ENCODE results near the gene ABCF1.

The ABCF1 gene

DNA sequence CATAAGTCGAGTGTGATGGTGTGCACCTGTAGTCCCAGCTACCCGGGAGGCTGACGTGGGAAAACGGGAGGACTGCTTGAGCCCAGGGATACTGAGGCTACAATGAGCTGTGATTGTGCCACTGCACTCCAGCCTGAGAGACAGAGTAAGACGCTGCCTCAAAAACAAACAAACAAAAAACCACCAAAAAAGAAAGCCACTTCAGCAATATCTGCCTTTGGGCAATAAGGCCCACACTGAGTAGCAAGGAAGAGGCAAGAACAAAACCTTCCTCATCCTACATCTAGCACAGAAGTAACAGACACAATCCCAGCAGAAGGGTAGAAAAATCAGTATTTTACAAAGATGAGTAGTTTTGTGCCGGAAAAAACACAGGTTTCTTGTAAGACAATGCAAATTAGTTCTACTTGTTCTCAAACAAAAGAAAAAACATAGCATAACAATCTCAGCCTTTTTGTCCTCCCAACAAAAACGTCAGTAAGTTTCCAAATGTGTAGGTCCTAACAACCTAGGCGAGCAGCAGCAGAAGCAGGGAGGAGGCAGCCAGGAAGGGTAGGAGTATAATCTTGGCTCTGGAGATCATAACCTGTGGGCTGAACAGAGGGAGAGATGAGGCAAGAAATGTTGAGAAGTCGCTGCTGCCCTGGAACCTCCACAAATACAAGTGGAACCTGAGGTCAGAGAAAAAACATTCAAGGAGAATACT is 40.1 kb downstream of the ABCF1 start:
- Mint-ChIP-seq H3K9me3 (no peaks in the 10 kb centered on the region), H3K4me1 (peaks cover 75% of the 10 kb centered on the region), H3K36me3 (peaks cover 45% of the 10 kb centered on the region), H3K4me3 (peak overlapping the region; percentile 19), H3K27me3 (no peaks in the 10 kb centered on the region), H3K27ac (peak overlapping the region; percentile 17)

DNA sequence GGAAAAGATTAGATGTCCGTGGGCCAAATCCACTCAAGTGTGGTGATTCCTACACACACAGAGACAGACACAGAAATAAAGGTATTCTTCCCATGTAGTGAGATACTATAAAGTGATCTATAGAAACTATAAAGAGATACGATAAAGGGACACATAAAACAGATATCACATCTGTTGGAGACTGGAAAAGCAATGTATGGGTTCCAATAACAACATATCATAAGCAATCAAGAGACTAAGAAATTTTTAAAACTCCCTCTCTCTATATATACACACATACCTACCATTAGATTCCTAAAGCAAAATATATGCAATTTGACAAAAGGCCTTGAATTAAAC is 40.6 kb downstream of the ABCF1 start:
- no peaks in the 10 kb centered on the region for H3K9me3 Mint-ChIP-seq
- H3K36me3 Mint-ChIP-seq: peaks cover 45% of the 10 kb centered on the region
- peak overlapping the region; percentile 66 for H3K27ac Mint-ChIP-seq
- H3K4me3 Mint-ChIP-seq: peak overlapping the region; percentile 13
- H3K4me1 Mint-ChIP-seq: peaks cover 70% of the 10 kb centered on the region
- H3K27me3 Mint-ChIP-seq: no peaks in the 10 kb centered on the region

DNA sequence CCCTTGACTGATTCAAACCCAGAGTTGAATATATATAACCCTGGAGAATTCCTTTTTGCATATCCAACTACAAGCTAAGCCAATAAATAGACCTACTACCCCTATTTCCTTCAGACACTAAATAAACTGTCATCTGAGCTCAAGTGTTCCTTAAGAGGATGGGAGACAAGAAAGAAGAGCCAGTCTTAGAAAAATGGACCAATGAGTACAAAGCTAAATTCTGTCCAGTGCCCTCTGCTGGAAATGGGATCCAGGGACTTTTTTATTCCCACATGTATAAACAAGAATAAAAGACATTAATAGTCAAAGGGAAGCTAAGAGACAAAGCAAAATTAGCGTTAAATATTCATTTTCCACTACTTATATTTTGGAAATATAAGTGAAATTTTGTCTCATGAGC is 41.0 kb downstream of the ABCF1 start:
- H3K27ac Mint-ChIP-seq: peak overlapping the region; percentile 66

DNA sequence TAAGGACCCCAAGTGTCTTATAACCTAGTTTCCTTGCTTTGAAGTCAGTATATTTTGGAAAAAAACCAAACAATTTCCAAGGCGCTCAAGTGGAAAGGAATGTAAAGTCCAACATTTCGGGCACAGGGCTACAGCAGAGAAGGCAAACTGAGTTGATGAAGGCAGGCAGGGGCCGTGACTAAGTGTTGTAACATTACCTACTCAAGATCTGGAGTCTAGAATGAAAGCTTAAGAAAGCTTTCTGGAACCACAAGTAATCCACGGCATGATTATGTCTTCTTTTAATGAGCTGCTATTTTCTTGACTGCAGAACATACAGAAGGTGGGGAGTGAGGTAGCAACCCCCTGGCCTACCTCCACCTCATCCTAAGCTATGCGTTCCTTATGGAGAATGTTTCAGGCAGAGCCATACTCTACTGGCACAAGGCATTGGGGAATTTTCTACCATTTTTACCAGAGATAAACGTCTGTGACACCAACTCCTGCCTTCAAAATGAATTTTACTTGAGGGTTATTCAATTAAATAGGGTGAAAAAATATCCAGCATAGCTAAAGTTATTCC is 41.5 kb downstream of the ABCF1 start:
- Mint-ChIP-seq H3K4me3 (peak overlapping the region; percentile 94), H3K4me1 (peaks cover 63% of the 10 kb centered on the region), H3K36me3 (peaks cover 44% of the 10 kb centered on the region), H3K9me3 (no peaks in the 10 kb centered on the region), H3K27ac (peak overlapping the region; percentile 31), H3K27me3 (no peaks in the 10 kb centered on the region)

More for the DNA sequence above, 41.0 kb downstream of the ABCF1 start:
- Mint-ChIP-seq H3K36me3 (peaks cover 48% of the 10 kb centered on the region), H3K9me3 (no peaks in the 10 kb centered on the region), H3K4me3 (no peak overlapping the region), H3K27me3 (no peaks in the 10 kb centered on the region), H3K4me1 (peaks cover 68% of the 10 kb centered on the region)

DNA sequence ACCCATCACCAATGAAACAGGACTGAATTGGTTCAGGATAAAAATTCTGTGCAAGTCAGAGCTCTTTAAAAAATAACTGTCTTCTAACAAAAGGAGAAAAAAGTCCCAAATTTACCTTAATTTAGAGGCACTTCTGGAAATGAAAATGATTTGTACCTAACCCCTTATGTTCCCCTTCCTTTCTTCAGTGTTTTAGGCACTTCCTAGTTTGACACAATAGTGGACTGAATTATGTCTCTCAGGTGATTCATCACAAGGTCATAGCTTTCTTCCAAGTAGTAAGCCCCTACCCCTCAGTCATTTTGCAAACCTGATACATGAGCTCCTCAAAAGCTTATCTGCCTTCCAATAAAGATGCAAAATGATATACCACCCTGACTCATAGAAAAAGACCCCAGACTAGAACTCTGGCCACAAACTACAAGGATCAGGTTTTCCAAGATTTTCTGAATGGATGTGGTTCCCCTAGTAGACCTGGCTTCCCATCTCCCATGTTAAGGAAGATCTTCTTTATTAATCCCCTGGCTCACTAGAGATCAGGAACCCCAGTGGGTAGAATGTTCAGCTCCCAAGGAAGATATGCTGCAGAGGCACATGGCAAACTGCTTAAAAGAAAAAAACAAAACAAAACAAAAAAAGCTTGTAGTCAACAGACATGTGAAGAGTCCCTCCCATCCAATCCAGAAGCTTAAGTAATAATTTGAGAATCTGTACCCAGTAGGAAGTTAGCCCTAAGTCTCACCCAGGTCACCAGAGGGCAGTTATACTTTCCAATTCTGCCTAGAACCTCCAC is 42.2 kb downstream of the ABCF1 start:
- no peaks in the 10 kb centered on the region for H3K27me3 Mint-ChIP-seq
- H3K4me1 Mint-ChIP-seq: peaks cover 62% of the 10 kb centered on the region
- peak overlapping the region; percentile 94 for H3K4me3 Mint-ChIP-seq
- peaks cover 44% of the 10 kb centered on the region for H3K36me3 Mint-ChIP-seq
- H3K27ac Mint-ChIP-seq: peak overlapping the region; percentile 73
- no peaks in the 10 kb centered on the region for H3K9me3 Mint-ChIP-seq

DNA sequence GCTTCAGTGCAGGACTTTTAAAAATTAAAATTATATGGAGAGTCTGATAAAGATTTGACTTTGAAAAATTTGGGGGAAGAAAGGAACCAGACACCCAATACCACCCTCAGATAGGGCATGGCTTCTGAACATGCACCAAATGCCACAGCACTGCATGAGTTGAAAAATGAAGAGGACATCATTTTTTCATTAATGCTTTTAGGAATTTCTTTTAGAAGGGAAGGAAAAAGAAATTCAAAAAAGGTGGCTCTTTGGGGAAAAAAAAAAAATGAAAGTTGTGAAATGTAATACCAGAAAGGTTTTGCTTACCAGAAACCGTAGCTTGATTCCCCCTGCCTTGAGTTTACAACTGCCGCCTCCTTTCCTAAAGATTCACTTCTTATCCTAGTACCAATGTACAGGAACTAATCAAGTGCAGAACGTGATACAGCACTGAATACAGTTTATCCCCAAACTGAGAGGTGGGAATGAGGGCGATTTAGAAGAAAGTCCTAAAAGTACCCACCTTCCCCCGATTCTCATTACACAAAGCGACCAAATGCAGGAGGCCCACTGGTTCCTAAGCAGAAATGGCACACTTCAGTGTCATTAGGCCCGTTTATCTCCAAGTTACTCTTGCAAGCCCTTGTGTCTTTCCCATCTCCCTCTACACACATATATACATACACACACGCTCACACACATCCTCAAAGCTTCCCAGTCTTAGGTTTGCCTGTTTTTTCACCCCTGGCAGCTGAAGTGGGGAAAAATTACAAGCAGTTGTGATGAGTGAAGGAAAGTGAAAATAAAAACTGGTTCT is 43.0 kb downstream of the ABCF1 start:
- Mint-ChIP-seq H3K4me1 (peaks cover 62% of the 10 kb centered on the region), H3K4me3 (peak overlapping the region; percentile 94), H3K27ac (peak overlapping the region; percentile 99), H3K36me3 (peaks cover 44% of the 10 kb centered on the region), H3K27me3 (no peaks in the 10 kb centered on the region), H3K9me3 (no peaks in the 10 kb centered on the region)

DNA sequence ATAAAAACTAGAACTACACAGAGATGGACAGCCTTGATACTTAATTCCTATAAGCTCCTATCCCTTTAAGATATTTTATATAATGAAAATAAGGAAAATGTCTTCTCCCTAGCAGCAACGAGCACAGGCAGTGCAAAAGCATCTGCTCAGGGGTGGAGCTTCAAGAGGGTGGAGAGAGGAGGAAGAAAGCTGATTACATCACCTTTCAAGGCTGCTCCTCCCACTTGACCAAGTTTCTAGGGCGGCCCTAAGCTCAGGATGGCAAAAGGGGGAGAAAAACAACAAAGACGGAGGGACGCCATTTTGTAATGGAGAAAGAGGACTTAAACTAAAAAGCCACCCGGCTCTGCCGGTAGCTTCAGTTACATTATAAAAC is 43.6 kb downstream of the ABCF1 start:
- H3K27ac Mint-ChIP-seq: peak overlapping the region; percentile 99
- H3K27me3 Mint-ChIP-seq: no peaks in the 10 kb centered on the region
- H3K9me3 Mint-ChIP-seq: no peaks in the 10 kb centered on the region
- peaks cover 44% of the 10 kb centered on the region for H3K36me3 Mint-ChIP-seq
- H3K4me1 Mint-ChIP-seq: peaks cover 62% of the 10 kb centered on the region
- peak overlapping the region; percentile 94 for H3K4me3 Mint-ChIP-seq

DNA sequence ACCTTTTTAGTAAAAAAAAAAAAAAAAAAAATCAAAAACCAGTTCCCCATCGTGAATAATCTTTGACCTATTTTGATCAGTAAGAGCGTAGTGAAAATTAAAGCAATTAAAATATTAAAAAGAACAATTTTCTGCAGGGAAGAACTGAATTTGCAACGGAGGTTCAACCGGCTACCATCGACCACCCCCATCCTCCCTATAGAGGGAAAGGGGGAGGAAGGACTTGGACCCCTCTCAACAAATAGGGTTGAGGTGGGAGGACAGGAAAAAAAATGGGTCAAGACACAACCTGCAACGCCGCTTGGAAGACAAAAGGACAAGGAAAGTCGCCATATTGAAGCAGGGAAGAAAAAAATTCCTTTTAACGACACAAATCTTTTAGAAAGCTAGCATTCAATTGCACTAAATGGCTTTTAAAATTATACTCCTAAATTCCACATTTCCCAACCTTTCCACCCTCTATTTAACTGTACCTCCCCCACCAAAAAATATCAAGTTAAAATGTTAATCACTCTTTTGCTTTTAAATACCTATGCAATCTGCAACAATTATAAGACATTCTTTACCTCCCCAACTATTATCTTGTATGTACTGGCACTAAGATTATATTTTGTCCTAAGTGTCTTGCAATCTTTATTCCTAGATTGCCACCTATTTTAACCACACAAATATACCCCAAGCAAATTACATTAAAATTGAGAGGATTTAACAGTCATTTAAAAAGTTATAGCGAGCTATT is 44.1 kb downstream of the ABCF1 start:
- H3K4me3 Mint-ChIP-seq: peak overlapping the region; percentile 94
- H3K4me1 Mint-ChIP-seq: peaks cover 56% of the 10 kb centered on the region
- H3K9me3 Mint-ChIP-seq: no peaks in the 10 kb centered on the region
- H3K27me3 Mint-ChIP-seq: no peaks in the 10 kb centered on the region
- H3K27ac Mint-ChIP-seq: peak overlapping the region; percentile 99
- peaks cover 44% of the 10 kb centered on the region for H3K36me3 Mint-ChIP-seq

DNA sequence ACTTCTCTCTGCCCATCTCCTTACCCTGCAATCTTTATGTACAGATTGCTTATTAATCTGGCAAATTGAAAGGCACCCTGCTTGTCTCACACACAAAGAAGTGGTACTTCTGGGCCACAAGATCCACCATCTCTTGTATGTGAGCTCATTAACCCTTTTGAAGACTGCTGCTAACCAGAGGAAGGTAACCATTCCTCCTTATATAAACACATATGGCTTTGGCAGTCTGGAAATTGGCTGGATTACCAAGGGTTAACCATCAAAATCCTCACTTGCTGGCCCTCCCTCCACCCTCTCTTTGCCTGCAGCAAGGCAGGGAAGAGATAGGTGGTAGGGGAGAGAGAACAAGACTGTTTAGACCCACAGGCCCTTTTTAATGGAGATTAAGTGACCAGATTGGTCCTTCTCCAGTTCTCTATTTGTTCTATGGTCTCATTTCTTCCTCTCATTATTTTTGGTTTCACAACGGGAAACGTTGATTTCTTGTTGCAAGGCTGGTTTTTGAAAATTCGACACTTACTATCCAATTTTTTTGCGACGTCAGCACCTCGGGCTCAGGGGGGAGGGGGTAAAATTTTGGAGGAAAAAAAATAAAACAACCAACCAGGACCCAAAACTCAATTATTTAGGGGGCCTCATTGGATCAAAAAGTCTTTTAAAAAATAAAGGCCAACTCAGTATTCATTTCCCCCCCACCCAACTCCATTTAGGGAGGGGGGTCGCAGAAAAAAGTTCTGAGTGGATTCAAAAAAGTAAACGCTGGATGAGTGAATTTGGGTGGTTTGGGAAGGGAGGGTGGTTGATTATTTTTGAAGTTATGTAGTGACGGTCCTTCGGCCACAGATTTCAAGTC is 44.9 kb downstream of the ABCF1 start:
- Mint-ChIP-seq H3K4me3 (peak overlapping the region; percentile 94), H3K4me1 (peaks cover 48% of the 10 kb centered on the region), H3K27ac (peak overlapping the region; percentile 99), H3K9me3 (no peaks in the 10 kb centered on the region), H3K27me3 (no peaks in the 10 kb centered on the region), H3K36me3 (peaks cover 44% of the 10 kb centered on the region)

DNA sequence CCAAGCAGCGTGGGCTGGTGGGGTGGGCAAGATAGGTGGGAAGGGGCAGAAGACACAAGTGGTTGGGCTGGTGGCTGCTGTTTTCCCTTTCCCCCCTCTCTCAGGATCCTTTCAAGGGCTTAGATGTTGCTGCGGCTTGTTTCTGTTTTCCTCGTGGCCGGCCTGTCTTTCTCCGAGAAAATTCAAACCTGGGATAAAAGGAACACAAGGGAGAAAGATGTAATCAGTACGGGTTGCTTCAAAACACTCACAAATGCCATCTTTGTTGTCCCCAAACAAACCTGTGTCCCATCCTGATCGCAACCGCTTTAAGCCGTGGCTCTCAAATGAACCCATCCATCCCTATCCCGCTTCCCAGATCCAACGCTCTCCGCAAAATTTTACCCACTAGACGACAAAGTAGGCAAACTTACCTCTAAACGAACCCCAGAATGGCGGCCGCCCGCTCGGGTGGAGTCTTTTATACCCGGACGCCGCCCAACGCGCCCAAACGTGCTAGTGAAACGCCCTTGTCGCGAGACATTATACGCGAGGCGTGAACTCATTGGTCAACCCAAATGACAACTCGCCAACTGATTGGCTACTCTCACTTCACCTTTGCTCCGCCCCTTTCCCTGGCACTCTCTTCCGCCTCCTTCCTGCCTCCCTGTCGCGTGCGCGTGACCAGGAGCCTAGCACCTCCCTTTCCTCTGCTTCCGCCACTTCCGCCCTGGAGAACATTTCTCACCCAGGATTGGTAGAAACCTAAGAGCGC is 45.7 kb downstream of the ABCF1 start, which contains the start of gene PPP1R10:
PPP1R10 (minus strand) TSS at position 433 of the 754 bp plus-strand sequence. CDS start 7,299 bp downstream, outside the sequence.
- H3K4me3 Mint-ChIP-seq: peak within 1 kb of the TSS; percentile 94
- H3K36me3 Mint-ChIP-seq: peaks cover 39% of the 10 kb centered on the region
- peak within 1 kb of the TSS; percentile 99 for H3K27ac Mint-ChIP-seq
- H3K9me3 Mint-ChIP-seq: no peaks in the 10 kb centered on the region
- H3K4me1 Mint-ChIP-seq: peaks cover 40% of the 10 kb centered on the region
- H3K27me3 Mint-ChIP-seq: no peaks in the 10 kb centered on the region

DNA sequence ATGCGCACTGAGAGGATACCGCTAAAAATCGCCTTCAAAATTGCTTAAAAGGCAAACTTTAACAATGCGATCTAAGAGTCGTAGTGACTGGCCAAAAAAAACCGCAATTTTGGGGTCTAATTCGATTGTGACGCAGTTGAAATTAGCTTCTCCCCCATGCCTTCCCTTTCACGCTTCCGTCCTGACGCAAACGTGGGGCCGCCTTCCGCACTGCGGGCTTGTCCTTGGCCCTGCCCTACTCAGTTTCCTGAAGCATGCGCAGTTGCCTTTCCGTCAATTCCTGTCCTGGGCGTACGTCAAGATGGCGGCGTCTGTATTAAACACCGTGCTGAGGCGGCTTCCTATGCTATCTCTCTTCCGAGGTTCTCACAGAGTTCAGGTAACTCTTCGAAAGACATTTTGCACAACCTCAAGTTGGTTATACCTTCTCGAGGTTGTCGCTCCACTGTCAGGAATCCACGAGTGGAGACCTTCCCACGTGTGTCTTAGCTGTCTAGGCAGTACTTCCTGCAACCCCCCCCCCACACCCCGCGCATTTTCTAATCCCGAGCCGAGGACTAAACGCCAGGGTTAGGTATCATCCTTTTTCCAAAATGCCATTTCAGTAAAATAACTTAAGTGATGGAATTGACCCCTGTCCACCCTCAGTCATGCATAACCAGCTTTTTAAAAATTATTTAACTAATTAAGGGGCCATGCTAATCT is 46.5 kb downstream of the ABCF1 start, which contains the start of gene MRPS18B:
MRPS18B (plus strand) TSS at position 276 of the 705 bp plus-strand sequence; CDS start at position 302, 26 bp downstream.
- peak within 1 kb of the TSS; percentile 94 for H3K4me3 Mint-ChIP-seq
- H3K4me1 Mint-ChIP-seq: peaks cover 34% of the 10 kb centered on the region
- H3K36me3 Mint-ChIP-seq: peaks cover 40% of the 10 kb centered on the region
- peak within 1 kb of the TSS; percentile 99 for H3K27ac Mint-ChIP-seq
- H3K27me3 Mint-ChIP-seq: no peaks in the 10 kb centered on the region
- no peaks in the 10 kb centered on the region for H3K9me3 Mint-ChIP-seq

DNA sequence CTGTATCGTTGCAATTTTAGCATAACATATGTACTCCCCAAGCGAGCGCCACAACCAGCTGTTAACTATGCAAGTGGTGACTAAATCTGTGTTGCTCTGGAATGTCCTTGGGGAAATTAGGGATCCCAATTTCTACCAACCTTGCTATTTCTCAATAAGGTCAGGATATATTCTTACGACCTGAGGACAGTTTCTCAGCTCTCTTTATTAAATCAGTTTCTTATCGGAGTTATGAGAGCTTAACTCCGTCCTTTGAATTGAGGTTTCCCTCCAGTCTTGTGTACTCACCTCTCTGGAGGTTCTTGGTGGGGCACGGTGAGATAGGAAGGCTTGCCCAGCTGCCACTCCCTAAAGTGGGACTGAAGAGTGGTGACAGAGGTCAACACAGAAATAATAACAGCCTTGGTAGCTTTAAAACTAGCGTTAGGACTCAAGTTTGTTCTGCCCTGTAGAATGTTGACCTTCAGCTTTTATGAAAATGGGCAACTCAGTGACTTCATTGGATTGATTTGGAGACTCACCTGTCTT is 47.1 kb downstream of the ABCF1 start:
- Mint-ChIP-seq H3K27ac (peak overlapping the region; percentile 99), H3K9me3 (no peaks in the 10 kb centered on the region), H3K4me1 (peaks cover 28% of the 10 kb centered on the region), H3K27me3 (no peaks in the 10 kb centered on the region), H3K4me3 (peak overlapping the region; percentile 94), H3K36me3 (peaks cover 38% of the 10 kb centered on the region)

DNA sequence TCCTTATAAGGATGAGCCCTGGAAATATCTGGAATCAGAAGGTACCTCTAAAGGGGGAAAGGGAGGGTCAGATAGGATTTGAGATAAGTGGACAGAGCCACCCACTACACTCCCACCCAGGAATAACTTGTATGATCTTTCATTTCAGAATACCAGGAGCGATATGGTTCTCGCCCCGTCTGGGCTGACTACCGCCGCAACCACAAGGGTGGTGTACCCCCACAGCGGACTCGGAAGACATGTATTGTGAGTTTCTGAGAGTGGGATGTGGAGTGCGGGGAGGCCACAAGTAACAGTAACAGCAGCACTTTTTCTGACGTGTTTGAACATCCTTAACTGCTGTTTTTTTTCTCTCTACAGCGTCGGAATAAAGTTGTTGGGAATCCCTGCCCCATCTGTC is 48.3 kb downstream of the ABCF1 start:
- H3K4me3 Mint-ChIP-seq: peak overlapping the region; percentile 94
- H3K9me3 Mint-ChIP-seq: no peaks in the 10 kb centered on the region
- peaks cover 16% of the 10 kb centered on the region for H3K4me1 Mint-ChIP-seq
- peaks cover 30% of the 10 kb centered on the region for H3K36me3 Mint-ChIP-seq
- H3K27ac Mint-ChIP-seq: peak overlapping the region; percentile 99
- H3K27me3 Mint-ChIP-seq: no peaks in the 10 kb centered on the region
